IPS DF 6.9 (cell line): ENCODE results near the gene DICER1.
"Not testable (repeated sequence)": the region's sequence is repeated elsewhere in the genome, so short reads cannot be mapped to it uniquely, and the experiment has no call there.

Experiments
- DNase-seq: peaks from one replicate; pipeline ENCODE4 v3.0.0-alpha.2; 2013; ENCODE audit warnings: low read depth, low spot score
- H3K27ac ChIP-seq: one replicate; pipeline ENCODE4 v1.5.1; 2013; ENCODE audit warnings: low read length, control low read depth
- H3K27me3 ChIP-seq: 2 replicates; pipeline ENCODE4 v1.6.1; 2013; ENCODE audit warnings: mild to moderate bottlenecking, low read length; ENCODE audit not compliant: control insufficient read depth, insufficient read depth
- H3K36me3 ChIP-seq: 2 replicates; pipeline ENCODE4 v1.6.1; 2013; ENCODE audit warnings: low read length; ENCODE audit not compliant: control insufficient read depth, insufficient read depth
- H3K4me1 ChIP-seq: 2 replicates; pipeline ENCODE4 v1.6.1; 2013; ENCODE audit warnings: low read length; ENCODE audit not compliant: control insufficient read depth, insufficient read depth
- H3K4me3 ChIP-seq: 2 replicates; pipeline ENCODE4 v1.5.1; 2013; ENCODE audit warnings: mild to moderate bottlenecking, low read length
- H3K9me3 ChIP-seq: 2 replicates; pipeline ENCODE4 v1.6.1; 2013; ENCODE audit warnings: low read length, inconsistent platforms; ENCODE audit not compliant: control insufficient read depth, insufficient read depth
- WGBS: extraction: QIAGEN DNeasy Blood & Tissue Kit; methylation state at CpG from one replicate; pipeline ENCODE4 v1.1.7; 2013; ENCODE audit warnings: mixed read lengths, missing lambda C conversion rate; ENCODE audit not compliant: insufficient read length, insufficient coverage; 5-methylcytosine and 5-hydroxymethylcytosine counted together

Gene DICER1

GRCh38 chr14:95185033-95185766 lies 27.9 kb upstream of the DICER1 start:
- H3K9me3 ChIP-seq: no peaks in the 10 kb centered on the region
- no peak overlapping the region for H3K4me3 ChIP-seq
- no peaks in the 10 kb centered on the region; the same call in 1 of the 2 replicates for H3K4me1 ChIP-seq
- no CpG with 5 or more reads among the region's 12 CpGs for WGBS
- no peaks in the 10 kb centered on the region for H3K36me3 ChIP-seq
- H3K27ac ChIP-seq: no peak overlapping the region
- DNase-seq: no peak
- no peaks in the 10 kb centered on the region for H3K27me3 ChIP-seq

DNA sequence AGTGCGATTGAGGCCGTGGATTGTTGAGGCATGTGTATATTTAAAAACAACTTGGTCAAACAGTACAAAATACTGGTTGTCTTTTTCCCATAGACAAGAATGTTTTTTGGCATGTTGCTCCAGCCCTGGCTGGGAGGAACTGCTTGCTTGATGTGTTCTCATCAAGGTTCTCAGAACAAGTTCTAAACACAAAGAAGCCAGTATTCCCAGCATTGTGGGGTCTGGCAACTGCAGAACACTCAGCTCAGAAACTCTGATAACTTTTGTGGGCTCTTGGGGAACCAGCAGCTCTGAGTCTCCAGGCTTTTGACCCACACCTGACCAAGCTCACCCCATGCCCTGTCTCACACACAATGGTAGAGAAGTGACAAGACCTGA lies 27.1 kb upstream of the DICER1 start:
- Histone ChIP-seq H3K27me3 (no peaks in the 10 kb centered on the region), H3K4me3 (no peak overlapping the region), H3K4me1 (no peaks in the 10 kb centered on the region; the same call in 1 of the 2 replicates), H3K36me3 (no peaks in the 10 kb centered on the region), H3K9me3 (no peaks in the 10 kb centered on the region), H3K27ac (no peak overlapping the region)
- DNase-seq: no peak
- WGBS: no CpG with 5 or more reads among the region's 2 CpGs

GRCh38 chr14:95183532-95184412 lies 26.4 kb upstream of the DICER1 start:
- Histone ChIP-seq H3K4me1 (no peaks in the 10 kb centered on the region; the same call in 1 of the 2 replicates), H3K4me3 (no peak overlapping the region), H3K36me3 (no peaks in the 10 kb centered on the region), H3K27ac (no peak overlapping the region), H3K9me3 (no peaks in the 10 kb centered on the region), H3K27me3 (no peaks in the 10 kb centered on the region)
- DNase-seq: no peak
- WGBS: no CpG with 5 or more reads among the region's 6 CpGs

- no peaks in the 10 kb centered on the region for H3K36me3 ChIP-seq
- no peak for DNase-seq
- no CpG with 5 or more reads among the region's 1 CpG for WGBS
- no peaks in the 10 kb centered on the region for H3K27me3 ChIP-seq
- H3K9me3 ChIP-seq: no peaks in the 10 kb centered on the region
- no peaks in the 10 kb centered on the region; the same call in 1 of the 2 replicates for H3K4me1 ChIP-seq
- H3K27ac ChIP-seq: no peak overlapping the region
- H3K4me3 ChIP-seq: no peak overlapping the region
Observed at GRCh38 chr14:95183082-95183481, 25.8 kb upstream of the DICER1 start.

DNA sequence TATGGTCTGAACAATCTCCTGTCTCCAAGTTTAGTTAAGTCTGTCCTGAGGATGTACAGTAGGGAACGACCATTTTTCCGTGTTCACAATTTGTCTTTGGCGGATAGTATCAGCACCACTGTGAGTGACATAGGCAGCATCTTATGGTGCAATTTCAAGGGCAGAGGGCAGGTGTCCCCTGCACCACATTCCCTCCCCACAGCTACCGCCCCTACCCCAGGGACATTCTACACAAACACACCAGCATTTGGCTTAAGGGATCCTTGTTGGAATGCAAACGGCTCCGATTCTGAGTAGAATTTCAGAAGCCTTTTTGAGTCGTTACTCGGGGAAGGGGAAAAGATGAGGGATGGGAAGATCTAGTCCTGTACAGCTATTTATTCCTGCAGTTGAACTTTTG lies 25.1 kb upstream of the DICER1 start:
- Histone ChIP-seq H3K27me3 (no peaks in the 10 kb centered on the region), H3K27ac (no peak overlapping the region), H3K36me3 (no peaks in the 10 kb centered on the region), H3K9me3 (no peaks in the 10 kb centered on the region), H3K4me3 (no peak overlapping the region), H3K4me1 (no peaks in the 10 kb centered on the region; the same call in 1 of the 2 replicates)
- WGBS: no CpG with 5 or more reads among the region's 8 CpGs
- no peak for DNase-seq

DNA sequence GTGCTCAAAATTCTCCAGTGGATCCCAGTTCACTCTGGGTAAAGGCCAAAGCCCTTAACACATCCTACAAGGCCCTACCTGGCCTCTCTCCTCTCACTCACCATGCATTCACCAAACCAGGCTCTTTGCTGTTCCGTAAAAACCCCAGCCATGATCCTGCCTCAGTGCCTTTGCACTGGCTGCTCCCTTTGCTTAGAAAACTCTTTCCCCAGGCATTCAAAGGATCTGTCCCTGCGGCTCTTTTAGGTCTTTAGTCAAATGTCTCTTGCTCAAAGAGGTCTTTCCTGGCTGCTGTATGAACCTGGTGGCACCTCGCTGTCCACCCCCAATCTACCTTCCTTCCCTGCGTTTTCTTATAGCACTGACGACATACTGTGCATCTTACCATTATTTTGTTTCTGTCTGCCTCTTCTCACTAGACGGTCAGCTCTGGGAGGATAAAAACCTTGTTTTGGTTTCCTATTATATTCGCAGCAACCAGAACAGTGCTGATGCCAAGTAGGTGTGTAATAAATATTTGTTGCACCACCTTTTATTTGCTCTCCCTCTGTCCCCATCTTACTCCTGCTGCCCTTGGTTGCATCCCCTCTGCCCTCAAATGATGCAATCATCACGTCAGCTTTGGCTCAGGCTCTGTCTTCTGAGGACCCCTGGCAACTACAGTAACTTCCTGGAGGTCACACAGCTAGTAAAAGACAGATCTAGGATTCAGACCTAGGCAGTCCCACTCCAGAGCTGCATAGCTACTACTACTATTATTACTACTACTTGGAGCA lies 23.8 kb upstream of the DICER1 start:
- no peaks in the 10 kb centered on the region for H3K9me3 ChIP-seq
- no peak overlapping the region for H3K27ac ChIP-seq
- no CpG with 5 or more reads among the region's 8 CpGs for WGBS
- DNase-seq: no peak
- no peaks in the 10 kb centered on the region; the same call in 1 of the 2 replicates for H3K4me1 ChIP-seq
- H3K4me3 ChIP-seq: no peak overlapping the region
- H3K27me3 ChIP-seq: no peaks in the 10 kb centered on the region
- no peaks in the 10 kb centered on the region for H3K36me3 ChIP-seq

- not testable (repeated sequence) for H3K9me3 ChIP-seq, DNase-seq, H3K27me3 ChIP-seq, H3K4me3 ChIP-seq, H3K27ac ChIP-seq, H3K4me1 ChIP-seq, H3K36me3 ChIP-seq
- WGBS: no CpG with 5 or more reads among the region's 3 CpGs
Observed at GRCh38 chr14:95175670-95176069, 18.3 kb upstream of the DICER1 start.

- DNase-seq: no peak
- H3K9me3 ChIP-seq: no peaks in the 10 kb centered on the region
- no peaks in the 10 kb centered on the region for H3K27me3 ChIP-seq
- 100% methylated on average over 1 of the region's 2 CpGs for WGBS
- H3K4me3 ChIP-seq: no peak overlapping the region
- H3K27ac ChIP-seq: no peak overlapping the region
- no peaks in the 10 kb centered on the region for H3K4me1 ChIP-seq
- no peaks in the 10 kb centered on the region for H3K36me3 ChIP-seq
Observed at GRCh38 chr14:95174184-95174792, 17.0 kb upstream of the DICER1 start.

DNA sequence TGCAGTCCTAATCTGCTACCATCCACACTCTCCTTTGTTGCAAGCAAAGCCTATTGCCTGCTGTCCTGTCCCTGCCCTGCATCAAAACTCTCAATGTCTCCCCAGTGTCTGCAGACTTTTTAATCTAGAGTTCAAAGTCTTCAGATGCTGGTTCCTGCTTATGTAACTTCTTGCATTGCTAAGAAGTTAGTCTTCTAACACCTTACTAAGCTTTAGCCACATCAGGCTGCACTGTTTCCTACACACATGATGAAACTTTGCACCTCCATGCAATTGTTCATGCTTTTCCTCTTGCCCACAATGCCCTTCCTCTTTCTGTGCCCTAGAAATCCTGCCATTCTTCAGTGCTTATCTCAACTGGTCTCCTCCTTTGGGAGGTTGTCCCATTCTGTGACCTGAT lies 16.2 kb upstream of the DICER1 start:
- Histone ChIP-seq H3K27ac (no peak overlapping the region), H3K27me3 (no peaks in the 10 kb centered on the region), H3K36me3 (no peaks in the 10 kb centered on the region), H3K4me1 (no peaks in the 10 kb centered on the region), H3K9me3 (no peaks in the 10 kb centered on the region), H3K4me3 (no peak overlapping the region)
- no peak for DNase-seq

DNA sequence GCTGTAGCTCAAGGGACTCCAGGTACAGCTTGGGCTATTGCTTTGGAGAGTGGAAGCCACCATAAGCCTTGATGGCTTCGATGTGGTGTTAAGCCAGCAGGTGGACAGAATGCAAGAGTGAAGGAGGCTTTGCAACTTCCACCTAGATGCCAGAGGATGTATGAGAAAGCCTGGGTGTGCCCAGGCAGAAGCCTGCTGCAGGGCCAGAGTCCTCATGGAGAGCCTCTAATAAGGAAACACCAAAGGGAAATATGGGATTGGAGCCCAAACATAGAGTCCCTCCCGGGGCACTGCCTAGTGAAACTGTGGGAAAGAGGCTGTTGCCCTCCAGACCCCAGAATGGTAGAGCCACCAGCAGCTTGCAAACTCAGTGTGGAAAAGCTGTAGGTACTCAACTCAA lies 9.8 kb upstream of the DICER1 start:
- H3K4me1 ChIP-seq: no peaks in the 10 kb centered on the region
- no peak for DNase-seq
- no peaks in the 10 kb centered on the region for H3K9me3 ChIP-seq
- WGBS: no CpG with 5 or more reads among the region's 2 CpGs
- H3K36me3 ChIP-seq: no peaks in the 10 kb centered on the region
- H3K4me3 ChIP-seq: no peak overlapping the region
- no peak overlapping the region for H3K27ac ChIP-seq
- no peaks in the 10 kb centered on the region for H3K27me3 ChIP-seq
